GM21447 (cell line): ENCODE measurements around the gene PIGN.

Source experiments
- ATAC-seq: cut with Tn5 transposase; IDR thresholded peaks from one replicate; pipeline ENCODE4 v1.9.1; 2021; ENCODE audit not compliant: unreplicated experiment

PIGN gene

GRCh38 chr18:62186774-62187542 lies at the start of gene PIGN, which contains the start of gene RELCH:
TSS of gene PIGN (minus strand) at chr18:62187056. CDS start at chr18:62161353, 25,703 bp downstream.
TSS of gene RELCH (plus strand) at chr18:62187255. CDS start at chr18:62187506, 251 bp downstream.
- peak; percentile 93 for ATAC-seq

GRCh38 chr18:62236252-62236651 lies 49.4 kb upstream of the PIGN start:
- ATAC-seq, result no peak

- ATAC-seq, result no peak
Measured at GRCh38 chr18:62226047-62226446, 39.2 kb upstream of the PIGN start.

GRCh38 chr18:62224229-62224628 lies 37.4 kb upstream of the PIGN start:
- no peak for ATAC-seq

GRCh38 chr18:62214790-62215189 lies 27.9 kb upstream of the PIGN start:
- no peak for ATAC-seq

- ATAC-seq, result no peak
Measured at GRCh38 chr18:62211325-62211828, 24.5 kb upstream of the PIGN start.

- no peak for ATAC-seq
Measured at GRCh38 chr18:62210138-62210537, 23.3 kb upstream of the PIGN start.

GRCh38 chr18:62209046-62209445 lies 22.2 kb upstream of the PIGN start:
- no peak for ATAC-seq

- ATAC-seq, result no peak
Measured at GRCh38 chr18:62206593-62206992, 19.7 kb upstream of the PIGN start.

- no peak for ATAC-seq
Measured at GRCh38 chr18:62205824-62206223, 19.0 kb upstream of the PIGN start.

- no peak for ATAC-seq
Measured at GRCh38 chr18:62201870-62202269, 15.0 kb upstream of the PIGN start.

- no peak for ATAC-seq
Measured at GRCh38 chr18:62200121-62200914, 13.5 kb upstream of the PIGN start.

- ATAC-seq, result no peak
Measured at GRCh38 chr18:62199629-62200028, 12.8 kb upstream of the PIGN start.

GRCh38 chr18:62198259-62198658 lies 11.4 kb upstream of the PIGN start:
- ATAC-seq, result no peak

- ATAC-seq, result no peak
Measured at GRCh38 chr18:62196980-62197379, 10.1 kb upstream of the PIGN start.

- no peak for ATAC-seq
Measured at GRCh38 chr18:62196079-62196478, 9.2 kb upstream of the PIGN start.

GRCh38 chr18:62189208-62189607 lies 2.4 kb upstream of the PIGN start:
- ATAC-seq, result no peak

GRCh38 chr18:62187543-62188510 lies 971 bp upstream of the PIGN start:
- ATAC-seq, result peak; percentile 4

- peak; percentile 7 for ATAC-seq
Measured at GRCh38 chr18:62186499-62186773, 420 bp downstream of the PIGN start.

GRCh38 chr18:62183578-62184195 lies 3.2 kb downstream of the PIGN start:
- no peak for ATAC-seq

GRCh38 chr18:62182220-62182619 lies 4.6 kb downstream of the PIGN start:
- ATAC-seq, result no peak
